Epithelial cell of esophagus (primary cell): ENCODE measurements around the gene HTRA3.

Source experiments
- DNase-seq: peaks from one replicate; pipeline ENCODE4 v3.0.0; 2010; ENCODE audit warnings: low read depth
- H3K4me3 ChIP-seq: 2 replicates; pipeline ENCODE4 v1.5.1; 2011; ENCODE audit warnings: mild to moderate bottlenecking, low read length, control low read depth
- TF ChIP-seq, protein P1 (sequence below): IDR thresholded peaks from 2 replicates; pipeline ENCODE4 v1.5.1; 2011; ENCODE audit warnings: low read depth, mild to moderate bottlenecking, low read length, control low read depth, inconsistent platforms; ENCODE audit not compliant: insufficient read depth; ENCODE audit errors: missing control alignments

The HTRA3 gene

DNA sequence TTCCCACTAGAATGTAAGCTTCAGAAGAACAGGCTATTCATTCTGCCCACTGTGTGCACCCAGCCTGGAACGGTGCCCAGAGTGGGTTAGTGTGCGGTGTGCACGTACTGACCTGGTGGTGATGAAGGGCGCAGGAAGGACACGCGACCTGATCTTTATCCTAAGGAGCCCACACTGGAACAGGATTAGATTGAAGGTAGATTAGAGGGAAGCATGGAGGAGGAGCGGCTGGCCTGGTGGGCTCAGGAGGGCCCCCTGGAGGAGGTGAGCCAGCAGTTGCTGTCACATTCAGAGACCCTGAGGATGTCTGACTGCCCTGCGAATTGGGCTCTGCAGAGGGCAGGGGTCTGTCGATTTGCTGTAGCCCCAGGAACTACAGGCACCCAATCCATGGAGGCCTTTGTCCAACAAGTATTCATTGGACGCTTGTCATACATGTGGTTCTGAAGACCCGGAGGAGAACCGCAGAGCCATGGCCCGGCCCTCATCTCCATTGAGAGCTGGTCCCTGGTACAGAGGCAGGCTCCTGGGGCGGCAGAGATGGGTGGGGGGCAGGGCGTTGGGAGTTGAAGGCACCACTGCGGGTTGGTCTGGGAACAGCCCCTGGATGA is 73.2 kb downstream of the HTRA3 start:
- TF ChIP-seq, protein P1, sequence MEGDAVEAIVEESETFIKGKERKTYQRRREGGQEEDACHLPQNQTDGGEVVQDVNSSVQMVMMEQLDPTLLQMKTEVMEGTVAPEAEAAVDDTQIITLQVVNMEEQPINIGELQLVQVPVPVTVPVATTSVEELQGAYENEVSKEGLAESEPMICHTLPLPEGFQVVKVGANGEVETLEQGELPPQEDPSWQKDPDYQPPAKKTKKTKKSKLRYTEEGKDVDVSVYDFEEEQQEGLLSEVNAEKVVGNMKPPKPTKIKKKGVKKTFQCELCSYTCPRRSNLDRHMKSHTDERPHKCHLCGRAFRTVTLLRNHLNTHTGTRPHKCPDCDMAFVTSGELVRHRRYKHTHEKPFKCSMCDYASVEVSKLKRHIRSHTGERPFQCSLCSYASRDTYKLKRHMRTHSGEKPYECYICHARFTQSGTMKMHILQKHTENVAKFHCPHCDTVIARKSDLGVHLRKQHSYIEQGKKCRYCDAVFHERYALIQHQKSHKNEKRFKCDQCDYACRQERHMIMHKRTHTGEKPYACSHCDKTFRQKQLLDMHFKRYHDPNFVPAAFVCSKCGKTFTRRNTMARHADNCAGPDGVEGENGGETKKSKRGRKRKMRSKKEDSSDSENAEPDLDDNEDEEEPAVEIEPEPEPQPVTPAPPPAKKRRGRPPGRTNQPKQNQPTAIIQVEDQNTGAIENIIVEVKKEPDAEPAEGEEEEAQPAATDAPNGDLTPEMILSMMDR: no peak
- H3K4me3 ChIP-seq: no peak overlapping the region
- no peak for DNase-seq

DNA sequence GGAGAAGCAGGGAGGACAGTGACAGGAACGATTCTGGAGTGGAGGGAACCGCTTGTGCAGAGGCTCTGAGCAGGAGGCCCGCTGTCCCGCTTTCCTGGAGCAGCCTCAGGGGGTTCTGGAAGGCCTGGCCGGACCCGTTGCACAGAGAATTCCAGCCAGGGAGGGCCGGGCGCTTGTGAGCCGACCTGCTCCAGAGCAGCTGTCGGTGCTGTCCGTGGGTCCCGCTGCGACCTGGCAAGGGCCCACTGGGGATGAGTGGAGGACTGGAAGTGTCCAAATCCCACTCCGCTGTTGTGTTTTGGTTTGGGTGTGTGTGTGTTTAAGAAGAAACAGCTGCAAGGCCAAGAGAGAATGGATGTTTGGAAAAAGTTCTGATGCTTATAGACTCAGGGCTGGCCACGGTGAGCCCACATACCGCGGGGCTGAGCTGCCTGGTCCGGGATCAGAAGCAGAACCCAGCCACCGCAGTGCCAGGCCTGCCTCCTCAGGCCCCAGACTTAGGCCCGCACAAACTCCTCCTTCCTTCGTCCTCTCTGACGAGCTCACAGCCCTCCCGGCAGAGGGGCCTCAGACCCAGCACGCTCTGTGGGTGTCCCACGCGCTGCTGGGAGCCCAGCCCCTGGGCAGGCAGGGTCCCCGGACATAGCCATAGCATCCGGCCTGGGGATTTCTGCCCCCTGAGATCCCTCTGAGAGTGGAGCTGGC is 73.9 kb downstream of the HTRA3 start:
- no peak for DNase-seq
- TF ChIP-seq, protein P1: no peak
- H3K4me3 ChIP-seq: no peak overlapping the region

DNA sequence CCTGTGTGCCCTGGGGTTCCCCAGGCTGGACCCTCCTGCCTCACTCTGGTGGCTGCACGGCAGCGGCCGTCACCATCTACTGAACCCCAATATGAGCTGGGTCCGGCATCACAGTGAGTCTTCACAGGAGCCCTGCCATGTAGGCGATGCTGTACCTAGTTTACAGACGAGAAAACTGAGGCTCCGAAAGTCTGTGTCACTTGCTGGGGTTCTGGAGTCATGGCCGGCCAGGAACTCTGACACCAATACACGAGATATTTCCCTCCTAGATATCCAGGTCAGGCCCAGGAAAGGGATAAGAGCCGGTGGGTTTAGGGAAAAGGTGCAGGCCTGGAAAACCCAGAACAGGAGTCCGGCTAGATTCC is 74.4 kb downstream of the HTRA3 start:
- no peak for DNase-seq
- TF ChIP-seq, protein P1: no peak
- H3K4me3 ChIP-seq: no peak overlapping the region

DNA sequence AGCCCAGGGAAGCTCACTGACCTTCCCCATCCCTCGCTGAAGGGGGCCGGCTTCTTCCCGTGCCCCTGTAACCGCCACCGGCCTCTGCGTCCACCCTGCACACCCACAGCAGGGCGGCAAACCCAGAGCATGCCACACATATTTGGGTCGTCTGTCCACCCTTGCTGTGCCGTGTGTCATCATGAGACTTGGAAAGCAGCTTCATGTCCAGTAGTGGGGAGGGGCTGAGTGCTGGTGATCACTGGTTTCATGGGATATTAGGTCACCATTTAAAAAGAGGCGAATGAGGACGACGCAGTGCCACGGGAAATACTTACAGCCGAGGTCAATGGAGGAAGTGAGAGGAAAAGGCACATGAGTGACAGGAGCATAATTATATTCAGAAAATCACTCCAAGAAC is 74.8 kb downstream of the HTRA3 start:
- H3K4me3 ChIP-seq: no peak overlapping the region
- TF ChIP-seq, protein P1: no peak
- DNase-seq: no peak

DNA sequence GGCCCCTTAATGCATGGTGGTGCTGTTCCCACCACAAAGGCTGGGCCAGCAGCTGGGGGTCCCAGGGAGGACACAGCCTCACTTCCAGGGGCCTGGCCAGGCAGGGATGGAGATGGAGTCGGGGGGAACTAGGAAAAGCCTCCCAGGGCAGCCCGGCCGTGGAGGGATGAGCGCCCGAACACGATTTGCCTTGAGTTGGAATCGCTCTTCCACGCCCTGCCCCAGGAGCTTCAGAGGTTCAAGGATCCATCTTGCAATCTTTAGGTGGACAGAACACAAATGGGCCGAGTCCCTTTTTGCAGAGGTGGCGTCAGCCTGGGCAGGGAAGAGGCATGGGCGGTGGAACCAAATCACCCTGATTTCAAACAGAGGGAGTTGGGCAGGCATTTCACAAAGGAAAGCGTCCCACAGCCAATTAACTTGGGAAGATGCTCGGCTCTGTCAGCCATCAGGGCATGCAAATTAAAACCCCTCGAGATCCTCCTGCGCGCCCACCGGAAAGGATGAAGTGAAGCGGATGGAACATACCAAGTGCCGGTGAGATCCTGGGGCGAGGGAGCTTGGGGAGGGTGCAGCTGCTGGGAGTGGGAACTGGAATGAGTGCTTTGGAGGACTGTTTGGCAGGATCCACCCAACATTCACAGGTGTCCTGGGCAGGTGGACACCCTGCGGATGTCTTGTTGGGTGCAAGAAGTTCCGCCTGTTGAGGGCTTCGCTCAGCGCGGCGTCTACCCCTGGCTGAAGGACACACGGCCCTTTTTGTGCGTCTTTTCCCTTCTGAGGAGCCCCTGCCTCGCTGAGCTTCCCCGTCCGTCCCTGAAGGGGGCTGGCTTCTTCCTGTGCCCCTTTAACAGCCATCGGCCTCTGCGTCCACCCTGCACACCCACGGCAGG is 75.7 kb downstream of the HTRA3 start:
- no peak overlapping the region for H3K4me3 ChIP-seq
- DNase-seq: no peak
- TF ChIP-seq, protein P1: no peak

DNA sequence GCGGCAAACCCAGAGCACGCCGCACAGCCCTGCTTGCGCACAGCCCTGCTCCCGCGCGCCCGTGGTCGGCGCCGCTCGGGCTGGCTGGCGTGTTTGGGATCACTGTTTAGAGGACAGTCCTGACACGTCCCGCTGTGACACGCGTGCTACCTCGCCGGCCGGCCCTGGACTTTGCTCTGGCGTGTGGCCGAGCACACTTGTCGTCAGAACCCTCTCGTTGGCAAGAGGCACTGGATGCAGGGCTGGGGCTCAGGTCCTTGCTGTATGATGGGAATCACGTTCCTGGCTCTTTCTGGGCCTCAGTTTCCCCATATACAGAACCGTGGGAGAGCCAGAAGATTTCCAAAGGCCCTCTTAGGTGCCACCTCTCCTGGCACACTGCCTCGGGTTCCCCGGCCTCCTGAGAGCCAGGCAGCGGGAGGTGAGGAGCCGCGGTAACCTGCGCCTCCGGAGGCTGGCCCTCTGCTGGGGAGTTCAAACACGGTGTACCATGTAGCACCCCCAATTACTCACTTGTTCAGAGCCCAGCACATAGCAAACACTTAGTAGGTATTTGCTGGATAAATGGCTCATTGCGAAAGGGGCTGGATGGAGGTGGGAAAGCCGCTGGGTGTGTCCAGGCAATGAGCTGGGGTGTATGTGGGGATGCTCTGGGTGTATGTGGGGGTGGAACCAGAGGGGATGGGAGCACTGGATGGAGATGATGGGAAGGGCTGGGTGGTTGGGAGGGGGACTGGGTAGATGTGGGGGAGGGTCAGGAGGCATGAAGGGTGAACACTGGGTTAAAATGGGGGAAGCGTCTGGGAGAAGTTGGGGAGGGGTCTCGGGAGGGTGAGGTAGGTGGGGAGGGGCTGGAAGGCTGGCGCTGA is 76.6 kb downstream of the HTRA3 start:
- TF ChIP-seq, protein P1: no peak
- no peak for DNase-seq
- H3K4me3 ChIP-seq: no peak overlapping the region
